NCI-H345 (cell line): ENCODE data around the gene SLC25A27.

ENCODE experiments used
- DNase-seq: peaks from one replicate; lab custom pipeline; 2025; lab: John Stamatoyannopoulos, UW

SLC25A27 gene

DNA sequence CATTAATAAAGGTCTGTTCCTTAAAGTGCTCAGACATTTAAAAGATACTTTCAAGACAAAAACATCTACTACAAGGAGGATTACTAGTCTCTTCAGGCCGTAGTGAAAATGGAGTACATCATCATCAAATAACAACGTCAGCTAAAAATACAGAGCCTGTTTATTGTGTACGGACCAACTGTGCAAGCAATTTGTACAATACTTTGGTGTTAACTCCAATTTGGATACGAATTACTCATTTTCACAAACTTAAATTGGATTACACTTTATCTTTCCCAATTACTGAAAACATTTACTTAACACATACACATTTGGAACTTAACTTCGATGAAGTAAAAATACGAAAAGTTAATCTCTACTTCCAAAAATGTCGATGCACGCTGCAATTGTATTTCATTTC, 959 bp upstream of the SLC25A27 start:
- no peak for DNase-seq

DNA sequence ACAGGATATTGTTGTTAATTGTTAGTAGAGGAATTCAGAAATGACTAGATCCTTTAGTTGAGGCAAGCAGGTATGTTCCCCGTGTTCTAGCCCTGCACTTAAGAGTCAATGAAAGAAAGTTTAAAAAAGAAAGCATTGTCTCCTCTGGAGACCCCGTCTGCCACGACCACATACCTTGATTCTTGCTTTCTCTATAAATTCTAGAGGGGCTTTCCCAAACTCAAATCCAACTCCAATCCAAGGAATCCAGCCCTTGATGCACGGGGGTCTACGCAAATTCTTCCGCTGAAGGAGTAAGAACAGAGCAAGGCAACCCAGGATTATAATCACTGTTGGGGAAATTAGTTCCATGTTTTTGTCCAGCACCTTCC, 558 bp upstream of the SLC25A27 start:
- DNase-seq = no peak

DNA sequence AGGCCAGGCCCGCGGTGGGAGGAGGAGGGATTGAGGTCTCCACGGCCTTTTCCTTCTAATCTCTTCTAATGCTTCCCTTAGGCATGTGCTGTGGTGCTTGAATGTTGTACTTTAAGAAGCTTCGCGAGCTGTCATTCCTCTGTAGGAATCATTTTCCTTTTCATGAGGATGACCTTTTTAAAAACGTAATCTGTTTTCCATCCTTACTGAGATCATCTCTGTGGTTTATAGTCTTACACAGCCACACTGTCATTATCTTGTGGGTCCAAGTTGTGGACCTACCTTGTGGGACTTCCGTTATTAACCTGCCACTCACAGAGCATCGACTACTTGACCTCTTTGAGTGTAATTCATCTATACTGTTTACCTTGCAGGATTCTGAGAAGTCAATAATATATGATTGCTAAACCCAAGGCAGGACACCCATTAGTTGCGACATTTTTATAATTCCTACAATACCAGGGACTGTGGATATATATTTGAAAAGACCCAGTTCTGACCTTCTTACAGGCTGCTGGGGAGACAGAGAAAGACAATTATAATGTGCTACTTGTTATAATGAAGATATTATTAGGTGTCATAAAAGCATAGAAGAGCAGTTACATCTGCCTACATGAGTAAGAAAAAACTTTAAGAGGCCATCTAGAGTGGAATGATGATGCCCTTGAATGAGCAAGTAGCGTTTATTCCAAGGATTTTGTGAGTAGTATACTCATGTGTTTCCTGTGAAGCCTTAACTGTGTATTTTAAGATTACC, 842 bp downstream of the SLC25A27 start:
- no peak for DNase-seq

DNA sequence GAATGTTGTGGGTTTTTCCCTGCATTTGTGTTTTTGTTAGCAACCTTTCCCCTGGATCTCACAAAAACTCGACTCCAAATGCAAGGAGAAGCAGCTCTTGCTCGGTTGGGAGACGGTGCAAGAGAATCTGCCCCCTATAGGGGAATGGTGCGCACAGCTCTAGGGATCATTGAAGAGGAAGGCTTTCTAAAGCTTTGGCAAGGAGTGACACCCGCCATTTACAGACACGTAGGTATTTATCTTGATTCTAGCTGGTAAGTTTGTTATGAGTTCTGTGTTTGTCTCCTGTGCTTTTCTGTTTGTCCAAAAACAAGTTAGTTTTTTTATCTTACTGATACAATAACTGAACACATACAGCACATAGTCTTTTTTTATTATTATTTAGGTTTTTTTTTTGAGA, 3.0 kb downstream of the SLC25A27 start:
- DNase-seq = no peak

DNA sequence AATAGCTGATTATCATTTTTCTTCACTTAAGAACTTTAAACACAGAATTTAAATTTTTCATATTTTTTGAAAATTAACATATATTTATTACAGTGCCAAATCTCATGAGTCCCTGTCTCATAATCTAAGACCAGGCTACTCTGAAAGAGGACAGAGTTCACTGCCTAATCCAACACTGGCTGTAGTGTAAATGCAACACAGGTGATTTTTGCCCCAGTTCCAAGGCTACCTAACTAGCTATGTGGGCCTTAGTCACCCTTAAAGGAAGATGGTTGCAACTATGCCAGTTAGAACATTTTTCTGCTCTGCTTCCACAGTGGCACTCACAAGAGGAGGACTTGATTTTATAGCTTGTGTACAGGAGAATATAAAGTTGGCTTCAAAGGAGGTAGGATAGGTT, 4.9 kb downstream of the SLC25A27 start:
- DNase-seq = no peak

DNA sequence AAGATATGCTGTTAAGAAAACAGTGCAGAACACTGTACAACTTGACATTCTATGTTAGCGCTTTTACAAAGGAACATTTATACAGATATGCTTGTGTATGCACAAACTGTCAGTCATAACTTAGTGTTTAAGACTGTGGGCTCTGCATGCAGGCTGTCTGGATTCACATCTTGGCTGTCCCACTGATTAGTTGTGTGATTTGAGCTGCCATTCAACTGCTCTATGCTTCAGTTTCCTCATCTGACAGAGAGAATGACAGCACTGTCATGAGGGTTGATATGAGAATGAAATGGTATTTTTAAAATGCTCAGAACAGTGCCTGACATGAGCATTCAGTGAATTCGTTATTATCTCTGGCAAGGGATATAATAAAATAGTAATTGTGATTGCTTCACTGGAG, 8.7 kb downstream of the SLC25A27 start:
- no peak for DNase-seq

DNA sequence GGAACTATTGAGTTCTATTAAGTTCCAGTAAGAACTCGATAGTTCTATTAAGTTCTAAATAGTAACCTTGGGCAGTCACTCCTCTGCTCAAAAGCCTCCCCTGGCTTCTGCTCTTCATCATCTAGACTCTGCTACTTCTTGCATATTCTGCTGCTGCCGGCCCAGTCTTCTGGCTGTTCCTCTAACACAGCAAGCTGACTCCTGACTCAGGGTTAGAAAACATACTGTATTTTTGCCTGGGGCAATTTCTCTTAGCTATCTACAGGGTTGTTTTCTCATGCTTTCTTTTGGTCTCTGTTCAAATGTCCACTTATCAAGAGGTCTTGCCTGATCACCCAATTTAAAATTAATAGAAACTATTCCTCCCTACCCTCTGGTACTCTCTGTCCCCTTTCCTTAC, 14.6 kb downstream of the SLC25A27 start:
- DNase-seq = no peak

DNA sequence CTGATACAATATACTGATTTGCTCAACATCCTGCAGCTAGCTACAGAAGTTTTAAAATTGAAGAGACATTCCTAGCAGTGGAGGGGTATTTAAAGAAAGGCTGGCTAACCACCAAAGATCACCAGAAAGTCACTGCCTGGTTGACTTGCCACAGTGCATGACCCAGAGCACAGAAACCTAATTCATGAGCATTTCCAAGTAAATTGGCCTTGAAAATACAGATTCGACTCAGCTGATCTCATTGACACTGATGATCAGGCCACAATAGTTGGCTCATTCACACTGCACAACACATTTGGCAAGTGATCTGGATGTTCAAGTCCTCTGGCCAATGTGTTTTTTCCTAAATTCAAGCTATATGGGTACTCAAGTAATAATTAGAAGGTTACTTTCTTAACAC, 21.6 kb downstream of the SLC25A27 start:
- no peak for DNase-seq

DNA sequence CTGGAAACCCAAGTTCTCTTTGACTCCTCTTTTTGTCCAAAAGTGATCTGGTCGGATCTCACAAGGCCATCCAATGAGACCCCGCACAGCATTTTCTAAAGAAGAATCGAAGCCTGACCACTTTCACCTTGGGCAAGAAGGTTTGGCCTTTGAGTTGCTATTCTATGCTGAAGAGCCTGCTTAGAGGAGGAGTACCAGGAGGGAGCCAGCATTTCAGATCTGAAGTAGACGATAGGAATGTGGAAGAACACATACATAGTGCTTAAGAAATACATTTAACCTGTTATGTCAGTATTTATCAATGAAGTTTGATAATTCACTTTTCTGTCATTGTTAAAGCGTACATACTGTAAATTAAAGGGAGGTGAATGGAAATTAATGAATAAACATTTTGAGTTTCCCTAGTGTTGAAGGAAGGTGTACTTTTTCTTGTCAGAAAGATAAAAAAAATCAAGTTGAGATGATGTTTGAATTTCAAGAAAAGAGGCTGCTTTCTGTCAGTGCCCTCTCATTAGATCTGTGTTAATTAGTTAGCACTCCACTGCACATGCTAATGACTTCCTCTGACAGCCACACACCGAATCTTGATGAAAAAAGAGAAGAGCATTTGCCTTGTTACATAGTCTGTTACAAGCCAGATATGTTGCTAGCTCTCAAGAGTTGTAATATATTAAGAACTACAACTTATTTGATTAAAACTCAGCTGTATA, 24.0 kb downstream of the SLC25A27 start:
- DNase-seq = no peak

DNA sequence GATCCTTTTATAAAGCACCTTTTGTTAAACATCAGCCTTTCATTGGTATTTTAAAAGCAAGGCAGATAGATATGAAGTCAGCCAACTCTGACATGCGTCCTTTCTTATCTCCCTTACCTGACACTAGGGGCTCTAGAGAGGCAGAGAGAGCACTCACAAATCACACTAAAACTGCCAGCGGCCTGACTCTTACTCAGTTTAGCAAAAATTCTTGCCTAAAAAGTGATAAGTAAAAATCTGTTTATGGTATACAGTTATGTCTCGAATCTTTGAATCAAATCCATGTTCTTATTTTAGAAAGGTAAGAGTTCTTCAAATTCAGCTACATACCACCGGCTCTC, 24.5 kb downstream of the SLC25A27 start:
- no peak for DNase-seq

DNA sequence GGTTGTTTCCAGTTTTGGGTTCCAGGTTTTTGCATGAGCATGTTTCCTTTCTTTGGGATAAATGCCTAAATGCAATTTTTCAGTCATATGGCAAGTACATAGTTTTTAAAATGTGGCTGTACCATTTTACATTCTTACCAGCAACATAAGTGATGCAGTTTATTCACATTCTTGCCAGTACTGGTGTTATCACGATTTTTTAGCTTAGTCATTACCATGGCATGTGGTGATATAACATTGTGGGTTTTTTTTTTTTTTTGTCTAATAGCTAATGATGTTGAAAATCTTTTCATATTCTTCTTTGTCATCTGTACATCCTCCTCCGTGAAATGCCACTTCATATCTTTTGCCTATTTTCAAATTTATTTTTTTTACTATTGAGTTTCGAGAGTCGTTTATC, 32.0 kb downstream of the SLC25A27 start:
- DNase-seq = no peak

DNA sequence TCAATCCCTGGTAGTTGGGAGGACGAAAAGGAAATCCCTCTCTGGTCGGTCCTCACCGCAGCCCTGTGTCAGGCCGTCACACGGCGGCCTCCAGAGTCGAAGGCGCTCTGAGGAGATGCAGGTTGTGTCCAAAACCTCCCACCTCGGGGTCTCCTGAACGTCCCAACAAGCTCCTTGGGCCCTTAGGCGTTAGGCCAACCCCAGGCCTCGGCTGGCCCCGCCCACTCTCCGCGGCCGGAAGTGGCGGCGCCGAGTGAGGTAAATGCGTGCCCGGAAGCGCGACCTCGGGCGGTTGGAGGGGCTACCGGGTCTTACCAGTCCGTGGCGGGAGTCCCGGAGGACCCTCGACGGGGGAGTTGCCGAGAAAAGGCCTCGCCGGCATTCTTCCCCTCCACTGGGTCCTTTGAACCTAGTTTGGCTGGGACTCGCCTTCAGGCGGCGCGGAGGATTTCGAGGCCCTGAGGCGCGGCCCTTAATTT, 34.9 kb downstream of the SLC25A27 start, which contains the start of gene TDRD6:
Gene TDRD6 (plus strand): TSS at position 267 of the 479 bp plus-strand sequence. CDS start 244 bp downstream, outside the sequence.
- no peak for DNase-seq

DNA sequence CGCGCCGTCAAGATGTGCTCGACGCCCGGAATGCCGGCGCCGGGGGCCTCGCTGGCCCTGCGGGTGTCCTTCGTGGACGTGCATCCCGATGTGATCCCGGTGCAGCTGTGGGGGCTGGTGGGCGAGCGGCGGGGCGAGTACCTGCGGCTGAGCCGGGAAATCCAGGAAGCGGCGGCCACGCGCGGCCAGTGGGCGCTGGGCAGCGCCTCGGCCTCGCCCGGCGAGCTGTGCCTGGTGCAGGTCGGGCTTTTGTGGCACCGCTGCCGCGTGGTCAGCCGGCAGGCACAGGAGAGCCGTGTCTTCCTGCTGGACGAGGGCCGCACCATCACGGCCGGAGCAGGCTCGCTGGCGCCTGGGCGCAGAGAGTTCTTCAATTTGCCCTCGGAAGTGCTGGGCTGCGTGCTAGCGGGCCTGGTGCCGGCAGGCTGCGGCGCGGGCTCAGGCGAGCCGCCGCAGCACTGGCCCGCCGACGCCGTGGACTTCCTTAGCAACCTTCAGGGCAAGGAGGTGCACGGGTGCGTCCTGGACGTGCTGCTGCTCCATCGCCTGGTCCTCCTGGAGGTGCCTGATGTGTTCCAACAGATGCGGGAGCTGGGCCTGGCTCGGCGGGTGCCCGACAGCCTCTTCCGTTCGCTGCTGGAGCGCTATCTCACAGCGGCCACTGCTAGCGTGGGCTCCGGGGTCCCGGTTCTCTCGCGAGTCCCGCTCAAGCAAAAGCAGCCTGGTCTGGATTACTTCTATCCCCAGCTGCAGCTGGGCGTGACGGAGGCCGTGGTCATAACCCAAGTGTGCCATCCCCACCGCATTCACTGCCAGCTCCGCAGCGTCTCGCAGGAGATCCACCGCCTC, 35.6 kb downstream of the SLC25A27 start:
- no peak for DNase-seq

DNA sequence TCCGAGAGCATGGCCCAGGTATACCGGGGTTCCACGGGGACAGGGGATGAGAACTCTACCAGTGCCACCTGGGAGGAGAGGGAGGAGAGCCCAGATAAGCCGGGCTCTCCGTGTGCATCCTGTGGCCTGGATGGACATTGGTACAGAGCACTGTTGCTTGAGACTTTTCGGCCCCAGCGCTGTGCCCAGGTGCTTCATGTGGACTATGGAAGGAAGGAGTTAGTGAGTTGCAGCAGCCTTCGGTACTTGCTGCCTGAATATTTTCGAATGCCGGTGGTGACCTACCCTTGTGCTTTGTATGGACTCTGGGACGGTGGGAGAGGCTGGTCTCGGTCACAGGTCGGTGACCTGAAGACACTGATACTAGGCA, 36.2 kb downstream of the SLC25A27 start:
- no peak for DNase-seq

DNA sequence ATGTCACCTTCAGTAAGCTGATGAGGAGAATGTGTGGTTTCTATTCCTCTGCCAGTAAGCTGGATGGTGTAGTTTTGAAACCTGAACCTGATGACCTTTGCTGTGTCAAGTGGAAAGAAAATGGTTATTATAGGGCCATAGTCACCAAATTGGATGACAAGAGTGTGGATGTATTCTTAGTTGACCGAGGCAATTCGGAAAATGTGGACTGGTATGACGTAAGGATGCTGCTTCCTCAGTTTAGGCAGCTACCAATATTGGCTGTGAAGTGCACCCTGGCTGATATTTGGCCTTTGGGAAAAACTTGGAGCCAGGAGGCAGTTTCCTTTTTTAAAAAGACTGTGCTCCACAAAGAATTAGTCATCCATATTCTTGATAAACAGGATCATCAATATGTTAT, 36.9 kb downstream of the SLC25A27 start:
- no peak for DNase-seq

DNA sequence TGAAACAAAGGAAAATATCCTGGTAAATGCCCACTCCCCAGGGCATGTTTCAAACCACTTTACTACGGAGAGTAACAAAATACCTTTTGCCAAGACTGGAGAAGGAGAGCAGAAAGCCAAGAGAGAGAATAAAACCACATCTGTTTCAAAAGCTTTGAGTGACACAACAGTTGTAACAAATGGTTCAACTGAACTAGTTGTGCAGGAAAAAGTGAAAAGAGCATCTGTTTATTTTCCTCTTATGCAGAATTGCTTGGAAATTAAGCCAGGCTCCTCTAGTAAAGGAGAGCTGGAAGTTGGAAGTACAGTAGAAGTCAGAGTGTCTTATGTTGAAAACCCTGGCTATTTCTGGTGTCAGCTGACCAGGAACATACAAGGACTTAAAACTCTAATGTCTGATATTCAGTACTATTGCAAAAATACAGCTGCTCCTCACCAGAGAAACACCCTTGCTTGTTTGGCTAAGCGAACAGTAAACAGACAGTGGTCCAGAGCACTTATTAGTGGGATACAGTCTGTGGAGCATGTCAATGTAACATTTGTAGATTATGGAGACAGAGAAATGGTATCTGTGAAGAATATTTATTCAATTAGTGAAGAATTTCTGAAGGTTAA, 37.5 kb downstream of the SLC25A27 start:
- no peak for DNase-seq

DNA sequence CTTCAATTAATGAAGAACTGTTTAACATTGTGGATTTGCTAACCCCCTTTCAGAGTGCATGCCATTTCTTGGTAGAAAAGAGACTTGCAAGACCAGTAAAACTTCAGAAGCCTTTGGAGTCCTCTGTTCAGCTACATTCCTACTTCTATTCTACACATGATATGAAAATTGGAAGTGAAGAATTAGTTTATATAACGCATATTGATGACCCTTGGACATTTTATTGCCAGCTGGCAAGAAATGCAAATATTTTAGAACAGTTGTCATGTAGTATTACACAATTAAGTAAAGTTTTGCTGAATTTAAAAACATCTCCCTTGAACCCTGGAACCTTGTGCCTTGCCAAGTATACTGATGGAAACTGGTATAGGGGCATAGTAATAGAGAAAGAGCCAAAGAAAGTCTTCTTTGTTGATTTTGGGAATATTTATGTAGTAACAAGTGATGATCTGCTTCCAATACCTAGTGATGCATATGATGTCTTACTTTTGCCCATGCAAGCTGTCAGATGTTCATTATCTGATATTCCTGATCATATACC, 38.2 kb downstream of the SLC25A27 start:
- no peak for DNase-seq

DNA sequence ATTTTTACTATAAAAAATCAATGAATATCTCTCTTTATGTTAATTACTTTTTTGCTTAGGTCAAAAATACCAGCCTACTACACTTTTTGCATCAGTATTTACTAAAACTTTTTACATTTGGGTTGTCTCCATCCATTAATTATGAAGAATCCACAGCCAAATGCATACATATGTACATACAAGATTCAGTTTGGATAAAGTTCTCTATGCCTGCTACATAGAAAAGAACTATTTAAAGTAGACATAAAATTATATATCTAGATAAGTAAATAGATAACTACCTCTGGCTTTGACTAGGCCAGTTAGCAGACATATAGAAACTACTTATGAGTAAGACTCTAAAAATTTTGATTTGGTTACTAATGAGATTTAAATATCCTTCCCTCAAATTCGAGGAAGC, 47.2 kb downstream of the SLC25A27 start:
- no peak for DNase-seq

DNA sequence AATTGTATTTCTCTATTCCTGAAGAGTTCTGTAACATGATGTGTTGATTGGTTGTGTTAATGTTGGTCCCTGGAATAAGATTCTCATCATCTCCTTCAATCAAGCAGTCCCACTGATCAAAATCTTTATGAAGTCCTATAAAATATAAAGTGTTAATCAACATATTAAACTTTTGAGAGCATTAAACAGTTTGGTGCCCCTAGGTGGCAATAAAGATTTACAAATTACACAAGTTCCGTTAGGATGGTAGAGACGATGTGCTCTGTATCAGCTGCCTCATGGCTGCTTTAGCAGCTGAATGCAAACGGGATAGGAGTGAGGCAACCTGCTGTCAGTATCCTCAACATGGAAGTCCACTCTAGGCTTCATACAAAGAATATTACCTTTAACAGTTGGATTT, 51.8 kb downstream of the SLC25A27 start:
- peak; percentile 40 for DNase-seq

DNA sequence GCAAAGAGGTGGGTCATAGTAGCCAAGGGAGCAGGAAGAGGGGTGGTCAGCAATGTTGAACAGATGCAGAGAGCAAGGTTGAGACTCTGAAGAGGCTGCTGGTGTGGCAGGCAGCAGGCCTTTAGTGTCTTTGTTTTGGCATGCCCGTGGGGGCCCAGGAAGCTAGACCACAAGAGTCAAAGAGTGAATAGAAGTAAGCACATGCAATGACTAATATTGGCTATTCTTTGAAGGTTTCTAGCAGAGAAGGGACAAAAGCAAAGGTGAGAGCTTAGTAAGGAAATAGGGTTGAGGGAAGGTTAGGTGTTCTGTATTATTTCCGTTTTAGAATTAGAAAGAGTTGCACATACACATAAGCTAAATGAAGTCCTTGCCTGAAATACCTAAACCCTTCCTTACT, 53.7 kb downstream of the SLC25A27 start:
- no peak for DNase-seq

DNA sequence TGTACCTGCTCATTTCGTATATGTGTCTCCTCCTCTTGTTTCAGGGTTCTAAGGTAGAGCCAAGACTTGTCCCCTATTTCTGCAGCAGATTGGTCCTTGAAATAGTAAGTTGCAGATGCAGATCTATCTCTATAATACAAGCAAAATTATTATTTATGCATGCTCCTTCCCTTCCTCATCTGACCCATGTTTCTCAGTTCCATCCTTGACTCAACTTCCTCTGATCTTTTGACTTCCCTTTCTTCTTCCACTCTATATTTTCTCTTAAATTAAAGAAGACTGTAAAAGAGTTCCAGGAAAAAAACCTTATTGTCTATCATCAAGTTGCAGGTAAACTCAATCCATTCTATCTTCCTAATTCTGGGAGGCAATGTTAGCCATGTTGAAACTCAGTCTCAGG, 58.7 kb downstream of the SLC25A27 start:
- DNase-seq = no peak

DNA sequence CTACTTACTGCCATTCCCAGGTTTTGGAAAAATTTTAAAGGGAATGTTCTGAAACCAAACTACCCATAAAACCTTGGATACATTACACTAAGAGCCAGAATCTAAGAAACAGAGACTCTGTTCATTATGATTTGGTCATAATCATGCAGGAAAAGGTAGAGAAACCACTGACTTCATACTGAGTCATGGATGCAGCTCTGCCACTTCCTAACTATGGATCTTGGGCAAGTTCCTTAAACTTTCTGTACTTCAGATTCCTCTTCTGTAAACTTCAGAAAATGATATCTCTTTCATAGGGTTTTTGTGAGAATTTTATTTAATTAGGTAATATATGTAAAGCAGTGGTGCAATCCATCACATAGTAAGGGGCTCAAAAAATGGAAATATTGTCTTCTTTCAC, 62.4 kb downstream of the SLC25A27 start:
- no peak for DNase-seq
